GM19395 (cell line): ENCODE results near the gene PCDHGA9.
"Not testable (repeated sequence)": the region's sequence is repeated elsewhere in the genome, so short reads cannot be mapped to it uniquely, and the experiment has no call there.

ENCODE experiments used
- ATAC-seq: cut with Tn5 transposase; IDR thresholded peaks from one replicate; pipeline ENCODE4 v1.9.1; 2021; ENCODE audit warnings: mild to moderate bottlenecking, moderate library complexity; ENCODE audit not compliant: unreplicated experiment

The PCDHGA9 gene

GRCh38 chr5:141383345-141383744 lies 19.2 kb upstream of the PCDHGA9 start:
- no peak for ATAC-seq

- ATAC-seq, result no peak
Observed at GRCh38 chr5:141384471-141385267, 17.9 kb upstream of the PCDHGA9 start.

- ATAC-seq, result peak; percentile 83
Observed at GRCh38 chr5:141387557-141388311, 14.8 kb upstream of the PCDHGA9 start, which contains the start of gene PCDHGB4. PCDHGB4 (plus strand) TSS chr5:141387698; CDS start chr5:141387885, 187 bp downstream.

GRCh38 chr5:141388661-141389060 lies 13.9 kb upstream of the PCDHGA9 start:
- no peak for ATAC-seq

- ATAC-seq, result no peak
Observed at GRCh38 chr5:141389153-141390042, 13.2 kb upstream of the PCDHGA9 start.

GRCh38 chr5:141392429-141393198 lies 10.0 kb upstream of the PCDHGA9 start, which contains the start of gene PCDHGA8:
PCDHGA8 (plus strand) TSS chr5:141392633; CDS start chr5:141392814, 181 bp downstream.
- no peak for ATAC-seq

GRCh38 chr5:141393267-141393666 lies 9.3 kb upstream of the PCDHGA9 start:
- ATAC-seq, result no peak

- ATAC-seq, result not testable (repeated sequence)
Observed at GRCh38 chr5:141394401-141395187, 8.0 kb upstream of the PCDHGA9 start.

GRCh38 chr5:141397756-141398551 lies 4.6 kb upstream of the PCDHGA9 start, which contains the start of gene PCDHGB5:
PCDHGB5 (plus strand) TSS chr5:141397947; CDS start chr5:141398128, 181 bp downstream.
- ATAC-seq, result peak; percentile 99

GRCh38 chr5:141398608-141399007 lies 4.0 kb upstream of the PCDHGA9 start:
- no peak for ATAC-seq

- no peak for ATAC-seq
Observed at GRCh38 chr5:141399555-141400258, 2.9 kb upstream of the PCDHGA9 start.

GRCh38 chr5:141403387-141403786 lies 809 bp downstream of the PCDHGA9 start:
- no peak for ATAC-seq

GRCh38 chr5:141407790-141408505 lies 5.4 kb downstream of the PCDHGA9 start, which contains the start of gene PCDHGB6:
PCDHGB6 (plus strand) TSS chr5:141408021; CDS start chr5:141408203, 182 bp downstream.
- peak; percentile 64 for ATAC-seq

- no peak for ATAC-seq
Observed at GRCh38 chr5:141409598-141410306, 7.2 kb downstream of the PCDHGA9 start.

GRCh38 chr5:141411575-141411974 lies 9.0 kb downstream of the PCDHGA9 start:
- no peak for ATAC-seq

GRCh38 chr5:141412854-141413539 lies 10.4 kb downstream of the PCDHGA9 start, which contains the start of gene PCDHGA10:
PCDHGA10 (plus strand) TSS chr5:141412987; CDS start chr5:141413176, 189 bp downstream.
- ATAC-seq, result peak; percentile 81
